T-helper 1 cell treated with Interleukin-12 subunit alpha and Interleukin-12 subunit beta and Interleukin-4 antibody, amounts not matched to agents 30 μg/mL and 1 μg/mL, for 36 hours (primary cell): Measurements from ENCODE around the gene TRPV4.

Experiments
- H3K27ac Mint-ChIP-seq: one replicate; pipeline ENCODE4 v1.8.0; 2021; ENCODE audit warnings: mild to moderate bottlenecking, mixed read lengths
- H3K27me3 Mint-ChIP-seq: one replicate; pipeline ENCODE4 v1.8.0; 2021; ENCODE audit warnings: low read depth, mixed read lengths
- H3K36me3 Mint-ChIP-seq: one replicate; pipeline ENCODE4 v1.8.0; 2021; ENCODE audit warnings: low read depth, mixed read lengths
- H3K4me1 Mint-ChIP-seq: one replicate; pipeline ENCODE4 v1.8.0; 2021; ENCODE audit warnings: low read depth, mixed read lengths
- H3K4me3 Mint-ChIP-seq: one replicate; pipeline ENCODE4 v1.8.0; 2021; ENCODE audit warnings: mild to moderate bottlenecking, moderate library complexity, mixed read lengths
- H3K9me3 Mint-ChIP-seq: one replicate; pipeline ENCODE4 v1.8.0; 2021; ENCODE audit warnings: mixed read lengths

TRPV4 gene

GRCh38 chr12:109793411-109793810, 39.8 kb downstream of the TRPV4 start:
- Mint-ChIP-seq H3K9me3 (no peaks in the 10 kb centered on the region), H3K36me3 (no peaks in the 10 kb centered on the region), H3K4me1 (no peaks in the 10 kb centered on the region), H3K27ac (no peak overlapping the region), H3K27me3 (no peaks in the 10 kb centered on the region), H3K4me3 (no peak overlapping the region)

GRCh38 chr12:109792992-109793391, 40.2 kb downstream of the TRPV4 start:
- Mint-ChIP-seq H3K27me3 (no peaks in the 10 kb centered on the region), H3K4me3 (no peak overlapping the region), H3K27ac (no peak overlapping the region), H3K4me1 (no peaks in the 10 kb centered on the region), H3K9me3 (no peaks in the 10 kb centered on the region), H3K36me3 (no peaks in the 10 kb centered on the region)

GRCh38 chr12:109789526-109790048, 43.6 kb downstream of the TRPV4 start:
- Mint-ChIP-seq H3K4me1 (no peaks in the 10 kb centered on the region), H3K36me3 (no peaks in the 10 kb centered on the region), H3K27ac (no peak overlapping the region), H3K27me3 (no peaks in the 10 kb centered on the region), H3K9me3 (no peaks in the 10 kb centered on the region), H3K4me3 (no peak overlapping the region)

GRCh38 chr12:109786799-109787198, 46.4 kb downstream of the TRPV4 start:
- Mint-ChIP-seq H3K4me3 (no peak overlapping the region), H3K4me1 (no peaks in the 10 kb centered on the region), H3K27ac (no peak overlapping the region), H3K27me3 (no peaks in the 10 kb centered on the region), H3K36me3 (no peaks in the 10 kb centered on the region), H3K9me3 (no peaks in the 10 kb centered on the region)

- Mint-ChIP-seq H3K4me1 (no peaks in the 10 kb centered on the region), H3K36me3 (no peaks in the 10 kb centered on the region), H3K27ac (no peak overlapping the region), H3K27me3 (no peaks in the 10 kb centered on the region), H3K4me3 (no peak overlapping the region), H3K9me3 (no peaks in the 10 kb centered on the region)
These were observed 47.3 kb downstream of the TRPV4 start for GRCh38 chr12:109785854-109786253.

- Mint-ChIP-seq H3K9me3 (no peaks in the 10 kb centered on the region), H3K27me3 (no peaks in the 10 kb centered on the region), H3K36me3 (no peaks in the 10 kb centered on the region), H3K27ac (no peak overlapping the region), H3K4me3 (no peak overlapping the region), H3K4me1 (no peaks in the 10 kb centered on the region)
These were observed 49.3 kb downstream of the TRPV4 start for GRCh38 chr12:109783965-109784244.

- Mint-ChIP-seq H3K4me1 (no peaks in the 10 kb centered on the region), H3K4me3 (no peak overlapping the region), H3K27me3 (no peaks in the 10 kb centered on the region), H3K27ac (no peak overlapping the region), H3K36me3 (no peaks in the 10 kb centered on the region), H3K9me3 (no peaks in the 10 kb centered on the region)
These were observed 49.8 kb downstream of the TRPV4 start for GRCh38 chr12:109783135-109783964.

GRCh38 chr12:109782326-109782703, 50.9 kb downstream of the TRPV4 start:
- H3K4me1 Mint-ChIP-seq = peaks cover 4% of the 10 kb centered on the region
- no peaks in the 10 kb centered on the region for H3K36me3 Mint-ChIP-seq
- no peaks in the 10 kb centered on the region for H3K9me3 Mint-ChIP-seq
- H3K27me3 Mint-ChIP-seq = no peaks in the 10 kb centered on the region
- no peak overlapping the region for H3K27ac Mint-ChIP-seq
- H3K4me3 Mint-ChIP-seq = no peak overlapping the region

GRCh38 chr12:109781668-109782325, 51.4 kb downstream of the TRPV4 start:
- Mint-ChIP-seq H3K4me1 (peaks cover 5% of the 10 kb centered on the region), H3K4me3 (no peak overlapping the region), H3K27ac (no peak overlapping the region), H3K36me3 (no peaks in the 10 kb centered on the region), H3K9me3 (no peaks in the 10 kb centered on the region), H3K27me3 (no peaks in the 10 kb centered on the region)

- Mint-ChIP-seq H3K4me1 (peaks cover 5% of the 10 kb centered on the region), H3K36me3 (no peaks in the 10 kb centered on the region), H3K9me3 (no peaks in the 10 kb centered on the region), H3K27me3 (no peaks in the 10 kb centered on the region), H3K27ac (no peak overlapping the region), H3K4me3 (no peak overlapping the region)
These were observed 53.8 kb downstream of the TRPV4 start for GRCh38 chr12:109779382-109779781.

- Mint-ChIP-seq H3K9me3 (no peaks in the 10 kb centered on the region), H3K4me1 (peaks cover 5% of the 10 kb centered on the region), H3K36me3 (no peaks in the 10 kb centered on the region), H3K27ac (no peak overlapping the region), H3K27me3 (no peaks in the 10 kb centered on the region), H3K4me3 (no peak overlapping the region)
These were observed 54.5 kb downstream of the TRPV4 start for GRCh38 chr12:109778684-109779083.

GRCh38 chr12:109777544-109777943, 55.7 kb downstream of the TRPV4 start:
- H3K4me3 Mint-ChIP-seq = no peak overlapping the region
- no peaks in the 10 kb centered on the region for H3K9me3 Mint-ChIP-seq
- H3K27me3 Mint-ChIP-seq = no peaks in the 10 kb centered on the region
- H3K27ac Mint-ChIP-seq = no peak overlapping the region
- H3K36me3 Mint-ChIP-seq = no peaks in the 10 kb centered on the region
- peaks cover 5% of the 10 kb centered on the region for H3K4me1 Mint-ChIP-seq

- Mint-ChIP-seq H3K36me3 (no peaks in the 10 kb centered on the region), H3K4me1 (peaks cover 5% of the 10 kb centered on the region), H3K27ac (no peak overlapping the region), H3K9me3 (no peaks in the 10 kb centered on the region), H3K4me3 (no peak overlapping the region), H3K27me3 (no peaks in the 10 kb centered on the region)
These were observed 56.6 kb downstream of the TRPV4 start for GRCh38 chr12:109776624-109777023.

GRCh38 chr12:109775172-109775881, 57.9 kb downstream of the TRPV4 start:
- Mint-ChIP-seq H3K27ac (no peak overlapping the region), H3K4me1 (peaks cover 5% of the 10 kb centered on the region), H3K4me3 (no peak overlapping the region), H3K36me3 (no peaks in the 10 kb centered on the region), H3K9me3 (no peaks in the 10 kb centered on the region), H3K27me3 (no peaks in the 10 kb centered on the region)
